BJ (cell line): ENCODE measurements around the gene UST. TPM values are rescaled to one million over a fixed set of nuclear protein-coding genes. Genes with fewer than 3 reads are reported as not detected.

Experiments used
- CTCF ChIA-PET: fragments of 350-600 bp; formaldehyde crosslinking; extraction: SDS; loops from one replicate; lab custom pipeline; 2021; ENCODE audit warnings: antibody characterized with exemption, inconsistent platforms; lab: Yijun Ruan, JAX
- POLR2A ChIA-PET: fragments of 300-600 bp; sonication (Branson Sonifier 250); formaldehyde crosslinking; extraction: SDS; loops from one replicate; lab custom pipeline; 2021; ENCODE audit warnings: antibody characterized with exemption; lab: Charles Lee
- DNase-seq: peaks from one replicate; pipeline ENCODE4 v3.0.0-alpha.2; 2011; ENCODE audit warnings: low read depth
- H3K27me3 ChIP-seq: 2 replicates; pipeline ENCODE4 v1.6.0; 2011; ENCODE audit warnings: low read length; ENCODE audit not compliant: control insufficient read depth, insufficient read depth
- H3K36me3 ChIP-seq: 2 replicates; pipeline ENCODE4 v1.5.1; 2011; ENCODE audit warnings: low read length; ENCODE audit not compliant: control insufficient read depth, insufficient read depth
- H3K4me3 ChIP-seq: 2 replicates; pipeline ENCODE4 v1.5.1; 2011; ENCODE audit warnings: low read depth, mild to moderate bottlenecking, control low read depth, low read length
- CTCF ChIP-seq: IDR thresholded peaks from 2 replicates; pipeline ENCODE4 v1.5.1; 2011; ENCODE audit warnings: low read depth, mild to moderate bottlenecking, control low read depth, inconsistent platforms, low read length, moderate library complexity; ENCODE audit not compliant: insufficient read depth
- polyA plus RNA-seq: library from polyadenylated mRNA; depleted of rRNA; stranded (reverse); fragments of >200 nt; gene quantifications from 2 replicates; pipeline ENCODE4 v1.2.3, GENCODE V29; 2011

The UST gene
- polyA plus RNA-seq, 1 experiment: 6.8 TPM

GRCh38 chr6:148866657-148867268, 119.9 kb downstream of the UST start:
- no peak for TF ChIP-seq CTCF
- no peak for DNase-seq
- ChIA-PET CTCF (no interaction called here), POLR2A (no interaction called here)
- Histone ChIP-seq H3K4me3 (no peak overlapping the region), H3K27me3 (no peaks in the 10 kb centered on the region), H3K36me3 (no peaks in the 10 kb centered on the region)

- CTCF ChIA-PET: no interaction called here
These were observed 121.0 kb downstream of the UST start for GRCh38 chr6:148867862-148868261.

GRCh38 chr6:148868314-148868713, 121.5 kb downstream of the UST start:
- Histone ChIP-seq H3K27me3 (no peaks in the 10 kb centered on the region), H3K4me3 (no peak overlapping the region), H3K36me3 (no peaks in the 10 kb centered on the region)
- TF ChIP-seq CTCF: no peak
- CTCF ChIA-PET: no interaction called here
- POLR2A ChIA-PET: no interaction called here
- no peak for DNase-seq

More at GRCh38 chr6:148867862-148868261, 121.0 kb downstream of the UST start:
- Histone ChIP-seq H3K27me3 (no peaks in the 10 kb centered on the region), H3K36me3 (no peaks in the 10 kb centered on the region), H3K4me3 (no peak overlapping the region)
- no peak for DNase-seq
- TF ChIP-seq CTCF: no peak
- POLR2A ChIA-PET: no interaction called here

DNA sequence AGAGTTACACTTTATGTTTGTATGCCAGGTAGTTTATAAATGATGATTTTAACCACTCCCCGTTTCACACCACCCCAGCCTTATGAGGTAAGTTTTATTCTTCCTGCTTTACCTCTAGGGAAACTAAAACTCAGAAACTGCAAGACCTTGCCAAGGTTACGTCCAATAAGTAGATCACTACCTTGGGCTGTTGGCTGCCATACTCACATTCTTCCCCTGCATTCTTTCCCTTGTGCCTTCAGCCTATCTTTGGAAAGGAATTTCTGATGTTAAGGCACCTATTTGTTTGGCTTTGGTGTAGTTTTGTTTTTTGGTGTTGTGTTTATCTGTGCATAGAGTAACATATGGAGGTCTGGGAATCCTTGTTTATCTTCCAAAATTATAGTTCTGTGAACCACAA, 122.1 kb downstream of the UST start:
- ChIA-PET POLR2A (no interaction called here), CTCF (no interaction called here)
- no peaks in the 10 kb centered on the region for H3K27me3 ChIP-seq
- DNase-seq: no peak
- no peak for TF ChIP-seq CTCF
- no peak overlapping the region for H3K4me3 ChIP-seq
- no peaks in the 10 kb centered on the region for H3K36me3 ChIP-seq

DNA sequence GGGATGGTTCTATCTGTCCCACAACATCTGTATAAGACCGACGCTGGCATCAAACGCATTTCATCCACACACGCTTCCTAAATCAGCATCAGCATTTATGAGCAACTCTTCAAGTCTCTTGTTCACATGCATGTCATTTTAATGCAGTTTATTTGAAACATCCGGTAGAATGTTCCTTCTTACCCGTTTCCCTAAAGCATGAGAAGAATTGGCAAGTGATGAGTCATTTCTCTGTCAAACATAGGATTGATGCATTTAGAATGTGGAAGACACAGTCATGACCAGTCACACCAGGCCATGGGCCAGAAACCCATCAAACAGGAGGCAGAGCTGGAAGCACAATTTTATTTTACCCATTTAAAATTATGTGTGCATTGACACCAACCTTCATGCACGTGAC, 122.8 kb downstream of the UST start:
- DNase-seq: peak; percentile 61
- no peaks in the 10 kb centered on the region for H3K36me3 ChIP-seq
- TF ChIP-seq CTCF: no peak
- no peaks in the 10 kb centered on the region for H3K27me3 ChIP-seq
- no peak overlapping the region for H3K4me3 ChIP-seq
- CTCF ChIA-PET: no interaction called here
- POLR2A ChIA-PET: no interaction called here
